HG03060 (cell line): ENCODE results near the gene ARHGAP29.

Source experiments
- ATAC-seq: cut with Tn5 transposase; IDR thresholded peaks from one replicate; pipeline ENCODE4 v1.9.1; 2021; ENCODE audit warnings: low read depth, moderate number of reproducible peaks; ENCODE audit not compliant: unreplicated experiment

ARHGAP29 gene, protein sequence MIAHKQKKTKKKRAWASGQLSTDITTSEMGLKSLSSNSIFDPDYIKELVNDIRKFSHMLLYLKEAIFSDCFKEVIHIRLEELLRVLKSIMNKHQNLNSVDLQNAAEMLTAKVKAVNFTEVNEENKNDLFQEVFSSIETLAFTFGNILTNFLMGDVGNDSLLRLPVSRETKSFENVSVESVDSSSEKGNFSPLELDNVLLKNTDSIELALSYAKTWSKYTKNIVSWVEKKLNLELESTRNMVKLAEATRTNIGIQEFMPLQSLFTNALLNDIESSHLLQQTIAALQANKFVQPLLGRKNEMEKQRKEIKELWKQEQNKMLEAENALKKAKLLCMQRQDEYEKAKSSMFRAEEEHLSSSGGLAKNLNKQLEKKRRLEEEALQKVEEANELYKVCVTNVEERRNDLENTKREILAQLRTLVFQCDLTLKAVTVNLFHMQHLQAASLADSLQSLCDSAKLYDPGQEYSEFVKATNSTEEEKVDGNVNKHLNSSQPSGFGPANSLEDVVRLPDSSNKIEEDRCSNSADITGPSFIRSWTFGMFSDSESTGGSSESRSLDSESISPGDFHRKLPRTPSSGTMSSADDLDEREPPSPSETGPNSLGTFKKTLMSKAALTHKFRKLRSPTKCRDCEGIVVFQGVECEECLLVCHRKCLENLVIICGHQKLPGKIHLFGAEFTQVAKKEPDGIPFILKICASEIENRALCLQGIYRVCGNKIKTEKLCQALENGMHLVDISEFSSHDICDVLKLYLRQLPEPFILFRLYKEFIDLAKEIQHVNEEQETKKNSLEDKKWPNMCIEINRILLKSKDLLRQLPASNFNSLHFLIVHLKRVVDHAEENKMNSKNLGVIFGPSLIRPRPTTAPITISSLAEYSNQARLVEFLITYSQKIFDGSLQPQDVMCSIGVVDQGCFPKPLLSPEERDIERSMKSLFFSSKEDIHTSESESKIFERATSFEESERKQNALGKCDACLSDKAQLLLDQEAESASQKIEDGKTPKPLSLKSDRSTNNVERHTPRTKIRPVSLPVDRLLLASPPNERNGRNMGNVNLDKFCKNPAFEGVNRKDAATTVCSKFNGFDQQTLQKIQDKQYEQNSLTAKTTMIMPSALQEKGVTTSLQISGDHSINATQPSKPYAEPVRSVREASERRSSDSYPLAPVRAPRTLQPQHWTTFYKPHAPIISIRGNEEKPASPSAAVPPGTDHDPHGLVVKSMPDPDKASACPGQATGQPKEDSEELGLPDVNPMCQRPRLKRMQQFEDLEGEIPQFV

DNA sequence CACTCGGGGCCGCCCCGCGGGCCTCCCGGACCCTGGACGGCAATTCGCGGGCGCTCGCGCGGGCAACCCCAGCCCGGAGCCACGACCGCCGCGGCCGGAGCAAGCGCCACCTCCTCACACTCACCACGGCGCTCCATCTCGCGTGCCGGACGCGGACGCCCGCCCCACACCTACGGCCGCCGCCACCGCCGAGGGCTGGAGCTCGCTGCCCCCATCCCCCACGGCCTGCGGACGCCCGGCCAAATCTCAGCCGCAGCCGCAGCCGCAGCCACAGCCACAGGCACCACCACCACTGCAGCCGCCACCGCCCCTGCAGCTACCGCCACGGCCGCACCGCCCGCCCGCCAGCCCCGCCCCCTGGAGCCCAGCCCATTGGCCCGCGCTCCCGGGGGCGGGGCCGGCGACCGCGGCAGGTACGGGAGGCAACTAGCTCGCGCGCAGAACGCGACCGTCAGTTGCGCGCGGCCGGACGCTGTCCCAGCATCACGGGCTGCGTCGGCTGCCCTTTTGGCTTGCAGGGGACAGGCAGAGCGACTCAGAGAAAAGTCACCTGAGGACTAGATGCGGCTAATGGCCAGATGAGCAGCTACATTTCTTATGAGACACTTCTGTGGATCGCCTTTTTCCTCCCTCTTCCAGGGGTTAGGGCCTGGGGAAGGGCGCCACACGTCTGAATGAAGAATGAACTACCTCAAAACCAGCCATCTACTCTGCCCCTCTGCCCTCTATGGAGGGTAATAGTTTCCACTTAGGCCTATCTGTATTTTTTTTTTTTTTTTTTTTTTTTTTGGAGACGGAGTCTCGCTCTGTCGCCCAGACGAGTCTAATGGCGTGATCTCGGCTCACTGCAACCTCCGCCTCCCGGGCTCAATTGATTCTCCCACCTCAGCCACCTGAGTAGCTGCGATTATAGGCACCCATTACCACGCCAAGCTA, at the start of gene ARHGAP29:
TSS of gene ARHGAP29 (minus strand) at position 294 of the 936 bp plus-strand sequence. CDS start 5,973 bp downstream, outside the sequence.
- no peak for ATAC-seq

DNA sequence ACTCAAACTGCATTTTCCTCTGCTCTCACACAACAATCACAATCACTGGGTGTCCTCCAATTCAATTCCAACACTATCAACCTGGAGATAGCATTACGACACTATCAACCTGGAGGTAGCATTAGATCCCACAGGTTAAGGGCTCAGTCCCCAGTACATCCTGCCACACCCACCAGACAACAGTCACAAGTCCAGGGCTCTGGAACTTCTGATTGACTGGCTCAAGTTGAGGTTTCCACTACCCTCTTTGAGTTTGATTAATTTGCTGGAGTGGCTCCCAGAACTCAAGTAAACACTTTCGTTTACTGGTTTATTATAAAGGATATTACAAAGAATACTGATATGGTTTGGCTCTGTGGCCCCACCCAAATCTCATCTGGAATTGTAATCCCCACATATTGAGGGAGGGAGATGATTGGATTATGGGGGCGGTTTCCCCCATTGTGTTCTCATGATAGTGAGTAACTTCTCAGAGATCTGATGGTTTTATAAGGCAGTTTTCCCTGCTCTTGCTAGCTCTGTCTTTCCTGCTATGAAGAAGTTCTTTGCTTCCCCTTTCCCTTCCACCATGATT, 49.6 kb upstream of the ARHGAP29 start:
- ATAC-seq = no peak

DNA sequence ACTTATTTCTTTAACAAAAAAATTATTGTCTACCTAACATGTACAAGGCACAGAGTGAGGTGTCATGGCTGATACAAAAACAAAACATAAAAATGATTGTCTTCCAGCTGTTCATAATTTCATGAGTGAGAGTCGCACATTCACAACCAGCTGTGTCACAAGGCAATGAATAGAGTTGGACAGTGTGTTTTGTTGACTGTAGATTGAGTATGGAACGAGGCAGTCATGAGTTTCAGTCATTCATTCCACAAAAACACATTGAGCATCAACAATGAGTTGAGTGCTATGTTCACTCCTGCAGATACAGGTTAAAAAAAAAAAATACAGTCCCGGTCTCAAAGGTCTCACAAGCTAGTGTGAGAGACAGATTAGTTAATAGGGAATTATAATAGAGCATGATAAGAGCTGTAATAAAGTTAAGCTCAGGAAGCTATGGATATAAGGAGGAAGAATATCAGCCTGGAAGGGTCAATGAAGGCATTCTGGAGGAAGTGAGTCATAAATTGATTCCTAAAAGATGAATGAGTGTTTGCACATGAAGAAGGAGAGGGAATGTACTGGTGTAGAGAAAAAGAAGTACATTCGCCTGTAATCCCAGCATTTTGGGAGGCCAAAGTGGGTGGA, 47.8 kb upstream of the ARHGAP29 start:
- ATAC-seq = no peak

- peak; percentile 79 for ATAC-seq
These were observed 47.1 kb upstream of the ARHGAP29 start for GRCh38 chr1:94284476-94284875.

DNA sequence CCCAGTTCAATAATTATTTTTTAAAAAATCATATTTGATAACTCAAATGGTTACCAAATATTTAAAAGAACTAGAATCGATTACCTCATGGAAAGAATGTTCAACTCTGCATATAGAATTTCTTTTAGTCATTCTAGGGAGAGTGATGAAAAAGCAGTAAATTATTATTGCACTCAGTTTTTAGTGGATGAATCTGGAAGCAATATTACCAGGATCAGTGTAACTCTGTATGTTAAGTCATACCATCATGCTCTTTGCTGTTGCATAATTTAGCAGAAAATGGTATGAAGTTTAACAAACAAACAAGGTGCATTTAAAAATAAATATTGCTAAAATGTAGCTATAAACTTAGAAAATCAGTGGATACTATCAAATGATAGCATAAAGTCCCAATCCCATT, 46.1 kb upstream of the ARHGAP29 start:
- no peak for ATAC-seq

DNA sequence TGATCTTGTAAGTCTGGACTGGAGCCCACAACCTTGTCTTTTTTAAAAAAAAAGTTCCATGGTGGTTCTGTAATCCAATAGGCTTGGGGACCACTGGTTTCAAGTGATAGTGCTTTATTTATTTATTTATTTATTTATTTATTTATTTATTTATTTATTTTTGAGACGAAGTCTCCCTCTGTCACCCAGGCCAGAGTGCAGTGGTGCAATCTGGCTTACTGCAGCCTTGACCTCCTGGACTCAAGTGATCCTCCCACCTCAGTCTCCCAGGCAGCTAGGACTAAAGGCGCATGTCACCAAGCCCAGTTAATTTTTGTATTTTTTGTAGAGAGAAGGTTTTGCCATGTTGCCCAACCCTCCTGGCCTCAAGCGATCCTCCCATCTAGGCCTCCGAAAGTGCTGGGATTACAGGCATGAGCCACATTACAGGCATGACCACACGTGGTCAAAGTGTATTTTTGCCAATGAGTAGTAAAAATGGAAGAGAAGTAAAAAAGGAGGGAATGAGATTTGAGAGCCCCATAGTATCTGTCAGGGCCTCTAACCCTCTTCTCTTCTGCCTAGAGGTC, 44.8 kb upstream of the ARHGAP29 start:
- no peak for ATAC-seq

DNA sequence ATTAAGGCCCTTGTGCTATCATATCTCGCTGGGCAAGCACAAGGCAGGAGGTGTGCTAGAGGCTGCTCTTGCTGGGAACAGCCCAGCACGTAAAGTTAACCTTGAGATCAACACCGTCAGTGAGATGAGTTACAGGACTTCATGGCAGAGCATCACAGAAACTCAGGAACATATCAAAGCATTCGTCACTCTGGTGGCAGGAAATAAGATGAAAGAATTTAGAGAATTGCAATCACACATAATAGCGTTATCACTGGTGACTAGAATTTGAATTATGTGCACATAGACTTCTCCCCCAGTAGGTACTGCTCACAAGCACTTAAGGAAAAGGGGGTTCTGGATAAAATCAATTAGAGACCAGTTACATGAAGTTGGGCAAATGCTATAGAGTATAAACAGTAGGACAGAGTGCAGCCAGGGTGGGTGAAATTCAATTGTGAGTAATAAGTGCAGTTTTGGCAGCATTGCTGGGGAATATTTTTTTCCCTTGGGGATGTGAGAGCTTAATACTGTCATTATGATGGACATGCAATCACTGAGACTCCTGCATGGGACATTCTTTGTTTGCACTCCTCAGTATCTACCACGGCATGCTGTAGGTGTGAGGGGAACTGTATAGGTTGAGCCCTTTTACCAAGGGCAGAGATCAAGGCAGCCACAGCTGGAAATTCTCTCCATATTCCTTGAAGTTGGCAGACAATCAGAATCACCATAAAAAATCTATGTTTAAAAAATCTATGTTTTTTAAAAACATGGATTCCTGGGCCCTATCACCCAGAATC, 44.2 kb upstream of the ARHGAP29 start:
- ATAC-seq = no peak

GRCh38 chr1:94280541-94280940, 43.2 kb upstream of the ARHGAP29 start:
- no peak for ATAC-seq

DNA sequence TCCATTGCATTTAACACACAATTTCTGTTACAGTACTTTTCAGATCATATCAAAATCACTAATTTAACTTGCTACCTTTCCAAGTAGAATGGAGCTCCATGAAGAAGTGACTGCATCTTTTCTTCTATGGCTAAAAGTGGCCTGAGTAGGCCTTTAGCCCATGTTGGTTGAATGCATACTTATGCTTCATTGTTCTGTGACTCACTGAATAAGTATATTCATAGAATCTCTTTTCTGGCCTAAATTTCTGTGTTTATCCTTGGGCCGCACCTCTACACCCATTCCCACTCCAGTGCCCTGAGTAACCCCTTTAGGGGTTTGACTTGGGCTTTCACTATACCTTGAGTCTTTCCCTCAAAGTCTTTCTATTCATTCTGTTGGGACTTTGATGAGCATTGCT, 42.1 kb upstream of the ARHGAP29 start:
- no peak for ATAC-seq

DNA sequence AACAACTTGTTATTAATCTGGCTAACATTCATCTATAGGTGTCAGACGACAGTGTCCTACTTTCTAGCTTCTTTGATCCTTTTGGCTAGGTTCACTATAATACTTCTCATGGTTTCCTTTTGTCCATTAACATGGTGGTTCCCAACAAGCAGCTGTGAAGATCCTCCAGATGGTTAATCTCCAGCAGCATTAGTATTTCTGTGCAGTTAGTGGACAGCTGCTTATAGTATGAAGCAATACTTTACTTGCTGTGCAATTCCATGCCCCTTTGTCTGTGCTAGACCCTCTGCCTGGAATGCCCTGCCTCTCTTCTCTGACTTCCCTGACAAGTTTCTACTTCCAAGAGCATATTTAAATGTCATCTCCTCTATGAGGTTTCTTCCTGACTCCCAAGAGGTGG, 41.7 kb upstream of the ARHGAP29 start:
- ATAC-seq = no peak

- no peak for ATAC-seq
These were observed 39.6 kb upstream of the ARHGAP29 start for GRCh38 chr1:94276988-94277434.

GRCh38 chr1:94275083-94275482, 37.7 kb upstream of the ARHGAP29 start:
- ATAC-seq = no peak

- ATAC-seq = no peak
These were observed 37.2 kb upstream of the ARHGAP29 start for GRCh38 chr1:94274561-94274960.

DNA sequence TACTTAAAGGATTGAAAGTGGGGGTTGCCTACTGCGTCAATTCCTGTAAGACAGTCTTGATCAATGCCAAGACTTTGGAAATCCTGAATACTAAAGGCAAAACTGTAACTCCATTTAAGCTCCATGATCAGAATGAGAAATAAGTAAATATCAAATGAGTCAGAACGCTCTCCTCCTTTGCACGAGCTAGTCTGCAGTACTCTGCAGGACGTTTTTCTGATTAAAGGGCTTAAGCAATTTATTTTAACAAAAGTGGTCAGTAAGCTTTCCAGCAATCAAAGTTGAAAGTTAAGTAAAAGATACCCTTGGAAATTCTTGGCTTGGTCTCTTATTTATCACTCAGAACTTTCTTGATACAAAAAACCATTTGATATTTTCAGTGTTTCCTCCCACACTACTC, 35.7 kb upstream of the ARHGAP29 start:
- ATAC-seq = no peak

- ATAC-seq = no peak
These were observed 35.0 kb upstream of the ARHGAP29 start for GRCh38 chr1:94272388-94272787.

GRCh38 chr1:94271373-94271772, 34.0 kb upstream of the ARHGAP29 start:
- ATAC-seq = no peak

DNA sequence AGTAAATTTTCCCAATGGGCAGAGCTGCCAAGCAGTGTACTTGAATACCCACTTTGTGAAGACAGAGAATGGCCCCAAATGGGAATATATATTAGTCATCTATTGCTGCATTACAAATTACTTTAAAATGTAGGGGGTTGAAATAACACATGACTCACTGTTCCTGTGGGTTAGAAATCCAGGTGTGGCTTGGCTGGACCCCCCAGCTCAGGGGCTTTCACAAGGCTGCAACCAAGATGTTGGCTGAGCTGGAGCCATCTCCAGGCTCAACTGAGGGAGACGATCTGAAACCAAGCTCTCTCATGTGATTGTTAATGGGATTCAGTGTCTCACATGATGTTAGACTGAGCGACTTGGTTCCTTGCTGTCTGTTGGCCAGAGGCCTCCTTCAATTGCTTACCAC, 33.4 kb upstream of the ARHGAP29 start:
- no peak for ATAC-seq

GRCh38 chr1:94269921-94270320, 32.5 kb upstream of the ARHGAP29 start:
- no peak for ATAC-seq
